NB4 (cell line): ENCODE results near the gene ZBTB7C.

Source experiments
- CTCF ChIP-seq: IDR thresholded peaks from one replicate; pipeline ENCODE4 v1.5.1; 2012; ENCODE audit warnings: low read depth, low read length
- POLR2A ChIP-seq: IDR thresholded peaks from 2 replicates; pipeline ENCODE4 v1.6.1; 2011; ENCODE audit warnings: mild to moderate bottlenecking; ENCODE audit not compliant: insufficient read length; ENCODE audit errors: extremely low read depth

- no peak for TF ChIP-seq CTCF
- no peak for TF ChIP-seq POLR2A
Observed at GRCh38 chr18:48127606-48128005, 281.6 kb downstream of the ZBTB7C start.
